ENCODE results near the gene SLC22A5.
"Not testable (repeated sequence)": the region's sequence is repeated elsewhere in the genome, so short reads cannot be mapped to it uniquely, and the experiment has no call there.

DNA sequence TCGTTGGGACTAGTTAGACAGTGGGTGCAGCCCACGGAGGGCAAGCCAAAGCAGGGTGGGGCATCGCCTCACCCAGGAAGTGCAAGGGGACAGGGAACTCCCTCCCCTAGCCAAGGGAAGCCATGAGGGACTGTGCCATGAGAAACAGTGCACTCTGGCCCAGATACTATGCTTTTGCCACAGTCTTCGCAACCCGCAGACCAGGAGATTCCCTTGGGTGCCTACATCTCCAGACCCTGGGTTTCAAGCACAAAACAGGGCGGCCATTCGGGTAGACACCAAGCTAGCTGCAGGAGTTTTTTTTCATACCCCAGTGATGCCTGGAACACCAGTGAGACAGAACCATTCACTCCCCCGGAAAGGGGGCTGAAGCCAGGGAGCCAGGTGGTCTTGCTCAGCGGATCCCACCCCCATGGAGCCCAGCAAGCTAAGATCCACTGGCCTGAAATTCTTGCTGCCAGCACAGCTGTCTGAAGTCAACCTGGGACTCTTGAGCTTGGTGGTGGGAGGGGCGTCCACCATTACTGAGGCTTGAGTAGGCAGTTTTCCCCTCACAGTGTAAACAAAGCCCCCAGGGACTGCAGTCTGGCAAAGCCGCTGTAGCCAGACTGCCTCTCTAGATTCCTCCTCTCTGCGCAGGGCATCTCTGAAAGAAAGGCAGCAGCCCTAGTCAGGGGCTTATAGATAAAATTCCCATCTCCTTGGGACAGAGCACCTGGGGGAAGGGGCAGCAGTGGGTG, 28.6 kb downstream of the SLC22A5 start:
- TF ChIP-seq, protein P1, sequence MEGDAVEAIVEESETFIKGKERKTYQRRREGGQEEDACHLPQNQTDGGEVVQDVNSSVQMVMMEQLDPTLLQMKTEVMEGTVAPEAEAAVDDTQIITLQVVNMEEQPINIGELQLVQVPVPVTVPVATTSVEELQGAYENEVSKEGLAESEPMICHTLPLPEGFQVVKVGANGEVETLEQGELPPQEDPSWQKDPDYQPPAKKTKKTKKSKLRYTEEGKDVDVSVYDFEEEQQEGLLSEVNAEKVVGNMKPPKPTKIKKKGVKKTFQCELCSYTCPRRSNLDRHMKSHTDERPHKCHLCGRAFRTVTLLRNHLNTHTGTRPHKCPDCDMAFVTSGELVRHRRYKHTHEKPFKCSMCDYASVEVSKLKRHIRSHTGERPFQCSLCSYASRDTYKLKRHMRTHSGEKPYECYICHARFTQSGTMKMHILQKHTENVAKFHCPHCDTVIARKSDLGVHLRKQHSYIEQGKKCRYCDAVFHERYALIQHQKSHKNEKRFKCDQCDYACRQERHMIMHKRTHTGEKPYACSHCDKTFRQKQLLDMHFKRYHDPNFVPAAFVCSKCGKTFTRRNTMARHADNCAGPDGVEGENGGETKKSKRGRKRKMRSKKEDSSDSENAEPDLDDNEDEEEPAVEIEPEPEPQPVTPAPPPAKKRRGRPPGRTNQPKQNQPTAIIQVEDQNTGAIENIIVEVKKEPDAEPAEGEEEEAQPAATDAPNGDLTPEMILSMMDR (IDR thresholded peaks at IDR 0.05; ENCODE audit: poor library complexity), result not testable (repeated sequence)
- TF ChIP-seq EZH2 (IDR thresholded peaks at IDR 0.05; ENCODE audit: borderline replicate concordance), result not testable (repeated sequence)

Measured in hepatocyte (in vitro differentiated cells).